Ovary (tissue), 9 donors: ENCODE data around the gene LARP4. TPM values are rescaled to one million over a fixed set of nuclear protein-coding genes. Genes with fewer than 3 reads are reported as not detected.
"Not testable (repeated sequence)": the region's sequence is repeated elsewhere in the genome, so short reads cannot be mapped to it uniquely, and the experiment has no call there.

Experiments
- DNase-seq, 5 donors: peaks; one replicate each; pipeline ENCODE4 v3.0.0-alpha.2; 2019 to 2020
- H3K27ac ChIP-seq, 2 donors: fragments of 200-600 bp; one replicate each; pipeline versions ENCODE4 v1.5.1 to v1.8.0; 2019 to 2022
- H3K27me3 ChIP-seq: fragments of 200-600 bp; one replicate; pipeline ENCODE4 v1.8.0; 2022
- H3K36me3 ChIP-seq: fragments of 200-600 bp; sonication (generic); one replicate; pipeline ENCODE4 v1.5.1; 2019
- H3K4me1 ChIP-seq: one replicate; pipeline ENCODE4 v1.8.1; 2013; ENCODE audit warnings: mild to moderate bottlenecking, moderate library complexity; ENCODE audit not compliant: insufficient read depth
- H3K4me3 ChIP-seq: fragments of 200-600 bp; sonication (generic); one replicate; pipeline ENCODE4 v1.5.1; 2017
- H3K9me3 ChIP-seq, 2 donors: fragments of 200-600 bp in 1 of 2; sonication (generic) in 1 of 2; one replicate each; pipeline versions ENCODE4 v1.5.1 to v1.8.1; 2013 to 2019; ENCODE audit warnings: mild to moderate bottlenecking in 1 of 2, moderate library complexity in 1 of 2
- EP300 ChIP-seq: sonication (generic); formaldehyde crosslinking; IDR thresholded peaks from one replicate; pipeline ENCODE4 v1.6.1; 2017; ENCODE audit warnings: antibody characterized with exemption
- POLR2A ChIP-seq: fragments of 450-650 bp; IDR thresholded peaks from one replicate; pipeline ENCODE4 v1.6.1; 2017; ENCODE audit warnings: antibody characterized with exemption, mild to moderate bottlenecking, moderate library complexity
- WGBS, 3 donors: extraction: QIAGEN DNeasy Blood & Tissue Kit in 1 of 3; methylation state at CpG; one replicate each; pipeline versions ENCODE4 v1.1.5 to v1.1.7; 2013 to 2017; 5-methylcytosine and 5-hydroxymethylcytosine counted together
- intact Hi-C, 4 donors: fragments of 100-400 bp; cut with DNase I; formaldehyde crosslinking; loops; one replicate each; pipeline versions ENCODE4 v1.11.0 to v1.15.1; 2022 to 2023
- polyA plus RNA-seq, 2 donors: library from polyadenylated mRNA; stranded (reverse); fragments of 200-250 nt in 1 of 2; fragments of 350-450 nt in 1 of 2; fragmentation: Illumina TruSeq in 1 of 2; extraction: RNeasy Lipid Tissue Mini Kit (QIAGEN cat#74804) in 1 of 2; gene quantifications; one replicate each; pipeline ENCODE4 v1.2.3, GENCODE V29; 2013 to 2014
- total RNA-seq, 7 donors: library from RNA; depleted of rRNA in 2 of 7; stranded (reverse); fragments of >200 nt in 2 of 7; fragmentation: NEBNext Ultra II Directional in 3 of 7; extraction: Animal tissue kit (Norgen Biotek cat#: 25700) in 3 of 7; gene quantifications; one replicate each; pipeline versions ENCODE4 v1.1.0 to v1.2.4, GENCODE V29; 2016 to 2023
- TF ChIP-seq, protein P1 (sequence below), 3 donors: fragments of 450-650 bp in 2 of 3; fragments of 200-600 bp in 1 of 3; IDR thresholded peaks; one replicate each; pipeline versions ENCODE4 v1.5.1 to v1.8.0; 2016 to 2022; ENCODE audit warnings: antibody characterized with exemption in 3 of 3, mild to moderate bottlenecking in 1 of 3
- donor health status: DM: no; HTN: no; CAD: no; lungs with moderate emphysema.
- donor health status: DM: no; HTN: no; CAD: no.
- donor health status: Bipolar disorder and iron deficiency.
- donor health status: DM: yes; HTN: yes; CAD: no.
- donor health status: DM: no; HTN: no; CAD: no.
- donor health status: DM: yes; HTN: yes; CAD: no.

LARP4 gene
- total and polyA plus RNA-seq, 9 donors, result 7.8 to 66.7 (median 46.6) TPM

DNA sequence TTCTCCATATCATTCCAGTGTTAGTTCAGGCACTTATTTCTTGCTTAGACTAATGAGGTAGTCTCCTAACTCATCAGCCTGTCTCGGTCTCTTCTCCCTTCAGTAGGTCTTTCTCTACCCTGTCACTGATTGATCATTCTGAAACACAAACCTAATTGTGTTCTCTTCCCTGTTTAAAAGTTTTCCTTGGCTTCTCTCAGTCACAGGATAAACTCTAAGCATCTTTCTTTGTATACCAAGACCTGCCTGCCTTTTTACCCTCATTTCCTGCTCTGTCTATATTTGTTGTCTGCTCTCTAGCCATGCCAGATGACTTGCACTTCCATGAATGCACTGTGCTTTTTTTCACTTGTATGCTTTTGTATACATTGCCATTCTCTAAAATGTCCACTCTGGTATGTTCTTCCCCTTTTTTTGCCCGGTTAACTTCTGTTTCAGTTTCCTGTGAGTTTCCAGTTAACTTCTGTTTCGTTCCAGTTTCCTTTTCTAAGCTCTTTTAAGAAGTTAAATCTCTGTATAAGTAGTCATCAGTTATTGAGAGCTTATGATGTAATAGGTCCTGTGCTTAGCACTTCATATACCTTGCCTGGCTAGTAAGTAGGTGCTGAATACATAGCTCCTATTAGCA is 116.8 kb downstream of the LARP4 start:
- Histone ChIP-seq H3K4me1 (peaks cover 12% of the 10 kb centered on the region), H3K36me3 (no peaks in the 10 kb centered on the region), H3K9me3 (no peaks in the 10 kb centered on the region), H3K27me3 (no peaks in the 10 kb centered on the region), H3K4me3 (no peak overlapping the region), H3K27ac (no peak overlapping the region)
- intact Hi-C loops, result loop anchor here in 1 of 4 donors (5.0 kb wide), 1 partner anchor 100 kb away; no protein-coding TSS in a partner anchor
- TF ChIP-seq POLR2A (no peak), EP300 (no peak)
- TF ChIP-seq, protein P1, sequence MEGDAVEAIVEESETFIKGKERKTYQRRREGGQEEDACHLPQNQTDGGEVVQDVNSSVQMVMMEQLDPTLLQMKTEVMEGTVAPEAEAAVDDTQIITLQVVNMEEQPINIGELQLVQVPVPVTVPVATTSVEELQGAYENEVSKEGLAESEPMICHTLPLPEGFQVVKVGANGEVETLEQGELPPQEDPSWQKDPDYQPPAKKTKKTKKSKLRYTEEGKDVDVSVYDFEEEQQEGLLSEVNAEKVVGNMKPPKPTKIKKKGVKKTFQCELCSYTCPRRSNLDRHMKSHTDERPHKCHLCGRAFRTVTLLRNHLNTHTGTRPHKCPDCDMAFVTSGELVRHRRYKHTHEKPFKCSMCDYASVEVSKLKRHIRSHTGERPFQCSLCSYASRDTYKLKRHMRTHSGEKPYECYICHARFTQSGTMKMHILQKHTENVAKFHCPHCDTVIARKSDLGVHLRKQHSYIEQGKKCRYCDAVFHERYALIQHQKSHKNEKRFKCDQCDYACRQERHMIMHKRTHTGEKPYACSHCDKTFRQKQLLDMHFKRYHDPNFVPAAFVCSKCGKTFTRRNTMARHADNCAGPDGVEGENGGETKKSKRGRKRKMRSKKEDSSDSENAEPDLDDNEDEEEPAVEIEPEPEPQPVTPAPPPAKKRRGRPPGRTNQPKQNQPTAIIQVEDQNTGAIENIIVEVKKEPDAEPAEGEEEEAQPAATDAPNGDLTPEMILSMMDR (IDR thresholded peaks at IDR 0.05), result no peak
- no peak for DNase-seq
- WGBS, 3 donors, result 33 to 51% (median 34%) methylated on average over 3 of the region's 3 CpGs

- Histone ChIP-seq H3K4me3 (no peak overlapping the region), H3K27me3 (no peaks in the 10 kb centered on the region), H3K27ac (no peak overlapping the region), H3K4me1 (peaks cover 12% of the 10 kb centered on the region), H3K36me3 (no peaks in the 10 kb centered on the region), H3K9me3 (no peaks in the 10 kb centered on the region)
- TF ChIP-seq, protein P1 (IDR thresholded peaks at IDR 0.05), result no peak
- TF ChIP-seq EP300, result no peak
- TF ChIP-seq POLR2A, result no peak
- 92 to 96% (median 94%) methylated on average over 11 of the region's 11 CpGs for WGBS, 3 donors
- DNase-seq, result no peak
- intact Hi-C loops, result loop anchor here in 1 of 4 donors (5.0 kb wide), 1 partner anchor 99 kb away; no protein-coding TSS in a partner anchor
Measured at GRCh38 chr12:50518090-50518489, 117.4 kb downstream of the LARP4 start.

GRCh38 chr12:50519353-50519752 is 118.7 kb downstream of the LARP4 start:
- TF ChIP-seq, protein P1 (IDR thresholded peaks at IDR 0.05), result no peak
- TF ChIP-seq POLR2A, result no peak
- TF ChIP-seq EP300, result no peak
- Histone ChIP-seq H3K4me3 (no peak overlapping the region), H3K9me3 (no peaks in the 10 kb centered on the region), H3K27me3 (no peaks in the 10 kb centered on the region), H3K27ac (no peak overlapping the region), H3K4me1 (peaks cover 12% of the 10 kb centered on the region), H3K36me3 (no peaks in the 10 kb centered on the region)
- WGBS, 3 donors, result 89 to 95% (median 93%) methylated on average over 1 of the region's 1 CpG
- no peak for DNase-seq
- intact Hi-C loops, result loop anchor here in 1 of 4 donors (5.0 kb wide), 1 partner anchor 98 kb away; no protein-coding TSS in a partner anchor

GRCh38 chr12:50520416-50521207 is 119.9 kb downstream of the LARP4 start:
- peaks cover 10% of the 10 kb centered on the region for H3K4me1 ChIP-seq
- intact Hi-C loops, result no loop called here
- peak overlapping the region in 1 of 2 donors; percentile 47 for H3K27ac ChIP-seq
- no peaks in the 10 kb centered on the region for H3K9me3 ChIP-seq
- no peaks in the 10 kb centered on the region for H3K27me3 ChIP-seq
- DNase-seq, result peak in 1 of 5 donors; percentile 29
- 30 to 42% (median 37%) methylated on average over 8 of the region's 8 CpGs for WGBS, 3 donors
- TF ChIP-seq POLR2A (no peak), EP300 (no peak)
- H3K36me3 ChIP-seq, result no peaks in the 10 kb centered on the region
- H3K4me3 ChIP-seq, result no peak overlapping the region

- H3K27ac ChIP-seq, H3K9me3 ChIP-seq, H3K27me3 ChIP-seq, DNase-seq, H3K36me3 ChIP-seq, intact Hi-C loops, H3K4me3 ChIP-seq: not testable (repeated sequence)
- WGBS, 3 donors, result 94 to 95% (median 95%) methylated on average over 4 of the region's 4 CpGs
- peaks cover 15% of the 10 kb centered on the region for H3K4me1 ChIP-seq
Measured at GRCh38 chr12:50521781-50522180, 121.1 kb downstream of the LARP4 start.
